Naive B cell (primary cell): Measurements from ENCODE around the gene SH3BP1. TPM values are rescaled to one million over a fixed set of nuclear protein-coding genes. Genes with fewer than 3 reads are reported as not detected.

ENCODE experiments used
- ATAC-seq, 2 donors: fragments of 150-1000 bp; cut with Tn5 transposase; 2 replicates each; pipeline ENCODE4 v1.10.0; 2021; ENCODE audit warnings: low read depth in 2 of 2, mild to moderate bottlenecking in 2 of 2, moderate library complexity in 2 of 2
- DNase-seq: peaks from one replicate; pipeline ENCODE4 v3.0.0; 2022
- H3K27ac Mint-ChIP-seq, 6 donors: one replicate each; pipeline ENCODE4 v1.8.0; 2020 to 2022; ENCODE audit warnings: mild to moderate bottlenecking in 6 of 6, mixed read lengths in 6 of 6, moderate library complexity in 5 of 6, inconsistent platforms in 2 of 6
- H3K27me3 Mint-ChIP-seq, 3 donors: one replicate each; pipeline ENCODE4 v1.8.0; 2021 to 2022; ENCODE audit warnings: mixed read lengths in 3 of 3, mild to moderate bottlenecking in 1 of 3
- H3K36me3 Mint-ChIP-seq, 2 donors: one replicate each; pipeline ENCODE4 v1.8.0; 2020 to 2022; ENCODE audit warnings: mixed read lengths in 2 of 2, inconsistent platforms in 1 of 2, mild to moderate bottlenecking in 1 of 2
- H3K4me1 Mint-ChIP-seq, 3 donors: one replicate each; pipeline ENCODE4 v1.8.0; 2020 to 2022; ENCODE audit warnings: mixed read lengths in 3 of 3, inconsistent platforms in 1 of 3, mild to moderate bottlenecking in 1 of 3, moderate library complexity in 1 of 3
- H3K4me3 Mint-ChIP-seq, 8 donors: one replicate each; pipeline ENCODE4 v1.8.0; 2020 to 2022; ENCODE audit warnings: mild to moderate bottlenecking in 8 of 8, mixed read lengths in 8 of 8, moderate library complexity in 8 of 8, inconsistent platforms in 2 of 8
- H3K9me3 Mint-ChIP-seq, 7 donors: one replicate each; pipeline ENCODE4 v1.8.0; 2020 to 2022; ENCODE audit warnings: mixed read lengths in 7 of 7, mild to moderate bottlenecking in 5 of 7, inconsistent platforms in 2 of 7, moderate library complexity in 1 of 7
- polyA plus RNA-seq, 6 donors: library from polyadenylated mRNA; unstranded; fragments of 300-500 nt; fragmentation: Illumina TruSeq; gene quantifications; one replicate each; pipeline ENCODE4 v1.2.3, GENCODE V29; 2021; ENCODE audit warnings: low read depth in 6 of 6

Gene SH3BP1
- polyA plus RNA-seq, 6 donors from 2014 or later = 2.7 to 8.0 (median 3.2) TPM

GRCh38 chr22:37621352-37621860, 18.1 kb upstream of the SH3BP1 start:
- ATAC-seq = no peak
- H3K27me3 Mint-ChIP-seq = no peaks in the 10 kb centered on the region
- DNase-seq = no peak
- no peaks in the 10 kb centered on the region for H3K36me3 Mint-ChIP-seq
- H3K9me3 Mint-ChIP-seq = no peaks in the 10 kb centered on the region
- H3K4me3 Mint-ChIP-seq = no peak overlapping the region
- H3K27ac Mint-ChIP-seq = peak overlapping the region in 3 of 6 donors; percentile 4 to 83 (median 66)
- peaks cover 15 to 32% (median 23%) of the 10 kb centered on the region in 3 donors for H3K4me1 Mint-ChIP-seq

GRCh38 chr22:37623075-37624016, 16.1 kb upstream of the SH3BP1 start:
- Mint-ChIP-seq H3K4me3 (peak overlapping the region in 5 of 8 donors; percentile 30 to 84 (median 53)), H3K27ac (peak overlapping the region; percentile 85 to 96 (median 92)), H3K27me3 (no peaks in the 10 kb centered on the region), H3K36me3 (no peaks in the 10 kb centered on the region), H3K4me1 (peaks cover 24 to 51% (median 40%) of the 10 kb centered on the region in 3 donors), H3K9me3 (no peaks in the 10 kb centered on the region)
- ATAC-seq (peak; percentile 72 to 79), DNase-seq (peak; percentile 74)

GRCh38 chr22:37624017-37624365, 15.5 kb upstream of the SH3BP1 start:
- peaks cover 26 to 49% (median 46%) of the 10 kb centered on the region in 3 donors for H3K4me1 Mint-ChIP-seq
- ATAC-seq = no peak

GRCh38 chr22:37624876-37625275, 14.6 kb upstream of the SH3BP1 start:
- no peaks in the 10 kb centered on the region for H3K36me3 Mint-ChIP-seq

More at GRCh38 chr22:37624017-37624365, 15.5 kb upstream of the SH3BP1 start:
- H3K9me3 Mint-ChIP-seq = no peaks in the 10 kb centered on the region
- peak overlapping the region in 2 of 8 donors; percentile 45 to 53 for H3K4me3 Mint-ChIP-seq
- H3K27ac Mint-ChIP-seq = peak overlapping the region in 2 of 6 donors; percentile 85 to 96
- H3K27me3 Mint-ChIP-seq = no peaks in the 10 kb centered on the region
- H3K36me3 Mint-ChIP-seq = no peaks in the 10 kb centered on the region
- no peak for DNase-seq

GRCh38 chr22:37625737-37626136, 13.7 kb upstream of the SH3BP1 start:
- H3K27me3 Mint-ChIP-seq = no peaks in the 10 kb centered on the region
- H3K27ac Mint-ChIP-seq = peak overlapping the region in 3 of 6 donors; percentile 30 to 85 (median 38)
- ATAC-seq (no peak), DNase-seq (no peak)
- H3K4me1 Mint-ChIP-seq = peaks cover 29 to 55% (median 46%) of the 10 kb centered on the region in 3 donors
- H3K36me3 Mint-ChIP-seq = no peaks in the 10 kb centered on the region
- peak overlapping the region in 1 of 8 donors; percentile 68 for H3K4me3 Mint-ChIP-seq
- H3K9me3 Mint-ChIP-seq = no peaks in the 10 kb centered on the region

More at GRCh38 chr22:37624876-37625275, 14.6 kb upstream of the SH3BP1 start:
- Mint-ChIP-seq H3K4me3 (peak overlapping the region in 3 of 8 donors; percentile 19 to 74 (median 49)), H3K27ac (peak overlapping the region in 4 of 6 donors; percentile 26 to 93 (median 86)), H3K4me1 (peaks cover 29 to 50% (median 46%) of the 10 kb centered on the region in 3 donors), H3K27me3 (no peaks in the 10 kb centered on the region), H3K9me3 (no peaks in the 10 kb centered on the region)
- no peak for ATAC-seq
- DNase-seq = no peak

- Mint-ChIP-seq H3K4me1 (peaks cover 29 to 55% (median 46%) of the 10 kb centered on the region in 3 donors), H3K36me3 (no peaks in the 10 kb centered on the region), H3K9me3 (no peaks in the 10 kb centered on the region), H3K27me3 (no peaks in the 10 kb centered on the region), H3K4me3 (peak overlapping the region in 4 of 8 donors; percentile 3 to 68 (median 31)), H3K27ac (peak overlapping the region in 4 of 6 donors; percentile 30 to 82 (median 52))
- no peak for DNase-seq
- no peak for ATAC-seq
These were observed 13.3 kb upstream of the SH3BP1 start for GRCh38 chr22:37626144-37626543.

GRCh38 chr22:37626556-37627075, 12.9 kb upstream of the SH3BP1 start:
- Mint-ChIP-seq H3K4me3 (peak overlapping the region in 5 of 8 donors; percentile 62 to 82 (median 68)), H3K27me3 (no peaks in the 10 kb centered on the region), H3K9me3 (no peaks in the 10 kb centered on the region), H3K36me3 (no peaks in the 10 kb centered on the region), H3K4me1 (peaks cover 29 to 55% (median 46%) of the 10 kb centered on the region in 3 donors), H3K27ac (peak overlapping the region in 5 of 6 donors; percentile 57 to 82 (median 79))
- DNase-seq (no peak), ATAC-seq (no peak)

- no peak for ATAC-seq
- Mint-ChIP-seq H3K36me3 (no peaks in the 10 kb centered on the region), H3K27me3 (no peaks in the 10 kb centered on the region), H3K4me3 (peak overlapping the region; percentile 5 to 82 (median 65)), H3K9me3 (no peaks in the 10 kb centered on the region), H3K4me1 (peaks cover 29 to 59% (median 50%) of the 10 kb centered on the region in 3 donors), H3K27ac (peak overlapping the region in 5 of 6 donors; percentile 59 to 86 (median 79))
- no peak for DNase-seq
These were observed 12.3 kb upstream of the SH3BP1 start for GRCh38 chr22:37627121-37627520.

GRCh38 chr22:37627545-37627944, 11.9 kb upstream of the SH3BP1 start:
- no peaks in the 10 kb centered on the region for H3K27me3 Mint-ChIP-seq
- H3K36me3 Mint-ChIP-seq = no peaks in the 10 kb centered on the region
- DNase-seq (peak; percentile 53), ATAC-seq (peak; percentile 80 to 81)
- peak overlapping the region in 7 of 8 donors; percentile 5 to 82 (median 62) for H3K4me3 Mint-ChIP-seq
- H3K4me1 Mint-ChIP-seq = peaks cover 32 to 55% (median 54%) of the 10 kb centered on the region in 3 donors
- peak overlapping the region in 5 of 6 donors; percentile 59 to 86 (median 79) for H3K27ac Mint-ChIP-seq
- H3K9me3 Mint-ChIP-seq = no peaks in the 10 kb centered on the region

GRCh38 chr22:37628830-37629229, 10.6 kb upstream of the SH3BP1 start:
- peak overlapping the region in 3 of 6 donors; percentile 33 to 86 (median 82) for H3K27ac Mint-ChIP-seq
- peak overlapping the region in 1 of 8 donors; percentile 68 for H3K4me3 Mint-ChIP-seq
- H3K9me3 Mint-ChIP-seq = no peaks in the 10 kb centered on the region
- ATAC-seq (no peak), DNase-seq (no peak)
- no peaks in the 10 kb centered on the region for H3K27me3 Mint-ChIP-seq
- peaks cover 40 to 63% (median 54%) of the 10 kb centered on the region in 3 donors for H3K4me1 Mint-ChIP-seq
- H3K36me3 Mint-ChIP-seq = no peaks in the 10 kb centered on the region

- peak overlapping the region in 1 of 6 donors; percentile 69 for H3K27ac Mint-ChIP-seq
- ATAC-seq (no peak), DNase-seq (no peak)
- H3K36me3 Mint-ChIP-seq = no peaks in the 10 kb centered on the region
- H3K4me1 Mint-ChIP-seq = peaks cover 44 to 66% (median 62%) of the 10 kb centered on the region in 3 donors
- H3K9me3 Mint-ChIP-seq = no peaks in the 10 kb centered on the region
- no peaks in the 10 kb centered on the region for H3K27me3 Mint-ChIP-seq
- peak overlapping the region in 1 of 8 donors; percentile 20 for H3K4me3 Mint-ChIP-seq
These were observed 9.5 kb upstream of the SH3BP1 start for GRCh38 chr22:37629928-37630327.

GRCh38 chr22:37630839-37631435, 8.5 kb upstream of the SH3BP1 start:
- Mint-ChIP-seq H3K36me3 (no peaks in the 10 kb centered on the region), H3K4me3 (peak overlapping the region in 2 of 8 donors; percentile 6 to 15), H3K4me1 (peaks cover 39 to 59% (median 57%) of the 10 kb centered on the region in 3 donors)

More at GRCh38 chr22:37630839-37631435, 8.5 kb upstream of the SH3BP1 start:
- ATAC-seq (no peak), DNase-seq (no peak)
- Mint-ChIP-seq H3K9me3 (no peaks in the 10 kb centered on the region), H3K27ac (peak overlapping the region in 4 of 6 donors; percentile 24 to 80 (median 48)), H3K27me3 (no peaks in the 10 kb centered on the region)
